GM18519 (cell line): Measurements from ENCODE around the gene TMEM138.
A peak's percentile ranks its signal among the peaks of the same experiment; 100 is the strongest.

Experiments used
- ATAC-seq: cut with Tn5 transposase; IDR thresholded peaks from one replicate; pipeline ENCODE4 v1.9.1; 2021; ENCODE audit warnings: mild to moderate bottlenecking, moderate library complexity; ENCODE audit not compliant: unreplicated experiment, low FRiP score

The TMEM138 gene

DNA sequence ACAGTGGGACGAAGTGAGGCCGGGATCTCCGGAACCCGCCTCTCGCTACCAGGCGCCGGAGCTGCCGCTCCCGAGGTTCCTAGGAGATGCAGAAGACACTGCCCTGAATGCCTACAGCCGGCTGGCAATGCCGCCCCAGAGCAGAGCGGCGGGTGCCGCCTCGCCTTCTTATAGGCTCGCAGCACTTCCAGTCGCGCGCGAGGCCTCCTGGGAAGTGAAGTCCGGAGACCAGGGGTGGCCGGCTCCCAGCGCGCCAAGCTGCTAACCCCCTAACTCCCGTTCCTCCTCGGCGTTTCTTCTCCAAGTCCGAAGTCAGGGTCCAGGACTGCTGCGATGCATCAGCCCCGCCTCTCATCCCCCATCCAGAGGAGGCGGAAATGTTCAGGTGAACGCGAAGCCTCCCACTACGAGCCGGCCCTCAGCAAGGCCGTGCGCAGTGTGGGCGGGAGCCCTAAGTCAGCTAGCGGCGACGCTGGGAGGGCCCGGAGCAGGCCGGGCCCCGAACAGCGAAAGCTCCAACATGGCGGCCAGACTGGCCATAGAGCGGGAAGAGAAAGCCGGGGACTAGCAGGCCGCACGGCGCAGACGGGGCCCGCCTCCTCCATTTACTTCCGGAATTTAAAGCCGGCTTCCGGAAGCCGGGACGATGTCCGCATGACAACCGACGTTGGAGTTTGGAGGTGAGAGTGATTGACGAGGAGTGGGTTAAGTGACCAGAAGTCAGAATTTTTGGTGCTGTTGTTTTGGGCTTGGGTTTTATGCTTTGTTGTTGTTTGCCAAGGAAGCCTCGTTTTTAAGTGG is at the start of gene TMEM138, which contains the start of gene CYB561A3:
Gene TMEM138 (plus strand): TSS at position 634 of the 801 bp plus-strand sequence. CDS start 2,017 bp downstream, outside the sequence.
Gene CYB561A3 (minus strand): TSS at position 142 of the 801 bp plus-strand sequence. CDS start 5,169 bp downstream, outside the sequence.
- ATAC-seq = peak; percentile 76

DNA sequence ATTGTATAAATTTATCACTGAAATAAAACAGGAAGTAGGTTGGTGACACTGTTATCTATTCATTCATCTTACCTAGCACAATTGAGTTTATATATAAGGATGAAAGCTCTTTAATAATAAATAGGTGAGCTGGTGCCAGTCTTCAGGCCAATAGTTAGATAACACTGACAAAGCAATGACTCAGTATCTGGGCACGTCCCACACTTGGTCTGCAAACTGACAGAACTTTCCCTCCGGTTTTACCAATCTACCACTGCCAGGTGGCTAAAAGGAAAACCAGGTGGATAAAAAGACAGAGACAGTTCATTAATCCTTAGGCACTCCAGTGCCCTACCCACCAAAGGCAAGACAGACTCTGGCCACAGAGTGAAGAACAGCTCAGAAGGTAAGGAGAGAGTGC is 46.9 kb upstream of the TMEM138 start:
- ATAC-seq = no peak

DNA sequence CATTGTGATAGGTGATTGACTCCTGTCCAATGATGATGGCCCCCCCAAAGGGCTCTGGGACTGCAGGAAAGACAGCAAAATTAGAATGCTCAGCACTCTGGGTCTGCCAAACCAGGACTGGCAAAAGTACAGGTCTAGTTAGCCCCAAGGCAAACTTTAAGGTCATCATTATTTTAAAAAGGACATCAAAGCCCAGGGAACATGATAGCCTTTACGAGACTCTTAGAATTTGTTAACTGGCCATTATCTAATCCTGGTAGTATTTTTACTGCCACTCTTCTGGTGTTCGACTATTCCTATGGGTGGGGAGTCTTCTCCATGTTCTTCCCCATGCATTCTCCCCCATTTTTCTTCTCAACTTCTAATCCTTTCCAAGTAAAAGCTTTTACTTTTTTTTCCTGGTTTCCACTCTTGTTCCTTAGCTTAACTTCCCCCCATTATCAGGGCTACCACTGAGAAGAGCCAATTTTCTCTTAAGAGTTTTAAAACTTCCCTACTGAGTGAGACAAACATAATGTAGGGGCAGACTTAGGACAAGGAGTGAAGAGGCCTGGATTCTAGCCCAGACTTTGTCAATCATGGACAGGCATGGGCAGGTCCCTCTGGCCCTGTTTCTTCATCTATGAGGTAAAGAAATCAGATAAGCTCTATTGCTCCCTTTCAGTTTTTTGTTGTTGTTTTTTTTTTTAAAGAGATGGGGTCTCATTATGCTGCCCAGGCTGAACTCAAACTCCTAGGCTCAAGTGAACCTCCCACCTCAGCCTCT is 36.3 kb upstream of the TMEM138 start:
- ATAC-seq = no peak

GRCh38 chr11:61327669-61328071 is 34.5 kb upstream of the TMEM138 start:
- ATAC-seq = no peak

DNA sequence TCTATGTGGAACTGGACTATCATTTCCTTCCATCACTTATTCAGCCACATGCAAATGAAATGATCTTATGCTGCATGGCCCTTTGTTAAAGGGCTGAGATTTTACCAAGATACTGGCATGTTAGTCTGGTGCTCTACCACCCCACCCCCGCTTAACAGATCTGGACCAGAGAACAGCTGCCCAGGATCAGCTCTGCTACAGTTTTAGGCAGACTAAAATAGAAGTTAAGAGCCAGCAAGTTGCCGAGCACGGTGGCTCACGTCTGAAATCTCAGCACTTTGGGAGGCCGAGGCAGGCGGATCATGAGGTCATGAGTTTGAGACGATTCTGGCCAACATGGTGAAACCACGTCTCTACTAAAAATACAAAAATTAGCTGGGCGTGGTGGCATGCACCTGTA is 33.8 kb upstream of the TMEM138 start:
- no peak for ATAC-seq

GRCh38 chr11:61329871-61330270 is 32.3 kb upstream of the TMEM138 start:
- ATAC-seq = no peak

DNA sequence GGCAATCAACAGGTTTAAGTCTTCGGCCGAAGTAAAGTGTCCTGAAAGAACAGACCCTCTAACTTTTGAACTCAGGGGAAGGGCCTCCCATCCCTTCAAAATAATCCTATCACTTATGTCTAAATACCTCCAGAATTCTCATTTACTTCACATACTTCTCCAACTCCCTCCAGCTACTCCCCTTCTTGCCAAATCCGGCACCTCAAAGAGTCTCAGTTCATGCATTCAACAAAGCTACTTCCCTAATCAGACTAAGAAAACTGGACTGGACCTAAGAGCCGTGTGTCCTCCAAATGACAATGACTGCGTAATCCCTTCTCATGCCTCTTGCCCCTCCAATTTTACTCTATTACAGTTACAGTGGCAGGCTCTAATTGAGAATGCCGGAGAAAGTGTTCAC is 30.5 kb upstream of the TMEM138 start:
- ATAC-seq = no peak

- no peak for ATAC-seq
These were observed 29.8 kb upstream of the TMEM138 start for GRCh38 chr11:61332281-61332796.

GRCh38 chr11:61332797-61333549 is 29.2 kb upstream of the TMEM138 start, which contains the start of the genes DDB1 and TKFC:
DDB1 (minus strand) TSS chr11:61333105; CDS start chr11:61332968, 137 bp downstream.
TKFC (plus strand) TSS chr11:61333228; CDS start chr11:61334729, 1,501 bp downstream.
- peak; percentile 65 for ATAC-seq

DNA sequence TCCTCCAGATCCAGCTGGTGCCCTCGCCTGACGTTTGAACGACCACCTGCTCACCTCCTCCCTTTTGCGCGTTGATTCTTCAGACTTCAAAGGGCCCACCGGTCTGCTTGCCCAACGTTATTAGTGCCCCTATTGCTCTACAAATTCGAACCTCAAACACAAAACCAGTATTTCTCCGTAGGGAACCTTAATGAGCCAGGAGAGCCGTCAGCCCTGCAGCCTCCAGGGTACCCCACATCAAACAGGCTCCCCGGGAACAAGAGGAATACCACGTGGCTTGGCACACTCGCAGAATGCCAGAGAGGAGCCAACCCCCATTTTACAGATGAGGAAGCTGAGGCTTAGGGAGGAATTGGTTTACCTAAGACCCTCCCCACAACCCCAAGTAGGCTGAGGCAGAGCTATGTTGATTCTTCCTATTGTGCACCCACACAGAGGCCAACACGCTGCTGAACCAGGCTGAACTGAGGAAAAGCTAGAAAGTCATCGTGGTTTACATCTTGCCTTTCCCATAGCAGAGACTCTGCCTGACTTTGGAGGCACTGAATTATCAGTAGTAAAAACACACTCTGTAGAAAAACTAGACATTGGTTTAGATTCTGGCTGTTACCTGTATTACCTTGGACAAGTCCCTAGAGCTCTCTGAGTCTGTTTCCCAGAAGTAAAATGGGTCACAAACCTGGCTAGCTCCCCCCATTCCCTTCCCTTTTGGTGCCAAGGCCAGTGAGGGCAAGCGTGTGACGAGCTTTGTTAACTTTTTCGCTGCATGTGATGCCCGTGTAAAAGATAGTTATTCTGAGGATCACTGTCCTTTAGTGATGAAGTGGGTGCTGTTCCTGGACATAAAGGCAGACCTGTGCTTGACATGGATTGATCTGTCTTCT is 28.4 kb upstream of the TMEM138 start:
- no peak for ATAC-seq

GRCh38 chr11:61334434-61335354 is 27.5 kb upstream of the TMEM138 start:
- no peak for ATAC-seq

DNA sequence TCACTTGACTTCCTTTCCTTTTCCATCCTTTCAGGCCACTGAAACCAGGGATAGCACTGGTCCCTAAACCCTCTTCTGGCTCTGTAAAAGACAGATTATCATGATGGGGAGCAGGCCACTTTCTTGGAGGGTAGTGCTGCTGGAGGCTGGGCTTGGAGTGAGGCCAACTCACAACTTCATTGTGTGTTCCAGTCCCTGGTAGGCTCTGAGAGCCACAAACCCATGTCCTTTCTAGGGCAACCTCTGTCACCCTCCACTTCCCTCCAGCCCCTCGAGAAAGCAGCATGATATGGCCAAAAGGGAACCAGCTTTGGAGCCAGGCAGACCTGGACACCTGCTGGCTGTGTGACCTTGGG is 26.8 kb upstream of the TMEM138 start:
- no peak for ATAC-seq

- ATAC-seq = peak; percentile 52
These were observed 25.8 kb upstream of the TMEM138 start for GRCh38 chr11:61336171-61336935.

DNA sequence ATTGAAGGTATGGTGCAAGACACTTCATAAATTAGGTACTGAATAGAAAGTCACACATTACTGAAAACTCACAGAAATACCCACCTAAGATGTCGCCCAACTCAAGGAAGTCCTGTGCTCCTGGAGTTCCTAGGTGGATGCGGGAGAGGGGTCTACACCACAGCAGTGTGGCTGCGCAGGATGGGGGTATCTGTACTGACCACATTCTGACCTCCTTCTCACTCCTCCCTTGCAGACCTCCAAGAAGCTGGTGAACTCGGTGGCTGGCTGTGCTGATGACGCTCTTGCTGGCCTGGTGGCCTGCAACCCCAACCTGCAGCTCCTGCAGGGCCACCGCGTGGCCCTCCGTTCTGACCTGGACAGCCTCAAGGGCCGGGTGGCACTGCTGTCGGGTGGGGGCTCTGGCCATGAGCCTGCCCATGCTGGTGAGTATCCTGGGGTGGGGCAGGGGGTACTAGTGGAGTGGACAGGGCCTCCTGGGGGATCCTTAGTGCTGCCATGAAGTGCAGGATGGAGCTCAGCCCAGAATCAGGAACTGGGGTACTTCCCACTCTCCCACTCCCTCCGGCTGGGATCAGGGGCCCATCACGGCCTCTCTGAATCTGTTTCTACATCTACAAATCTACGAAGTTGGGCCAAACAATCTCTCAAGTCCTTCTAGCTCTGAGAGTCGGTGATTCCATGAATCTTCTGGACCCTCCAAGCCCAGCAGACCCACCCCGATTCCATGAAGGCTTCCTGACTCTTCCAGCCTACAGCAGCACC is 24.3 kb upstream of the TMEM138 start:
- ATAC-seq = no peak

GRCh38 chr11:61338783-61339489 is 23.2 kb upstream of the TMEM138 start:
- ATAC-seq = no peak

DNA sequence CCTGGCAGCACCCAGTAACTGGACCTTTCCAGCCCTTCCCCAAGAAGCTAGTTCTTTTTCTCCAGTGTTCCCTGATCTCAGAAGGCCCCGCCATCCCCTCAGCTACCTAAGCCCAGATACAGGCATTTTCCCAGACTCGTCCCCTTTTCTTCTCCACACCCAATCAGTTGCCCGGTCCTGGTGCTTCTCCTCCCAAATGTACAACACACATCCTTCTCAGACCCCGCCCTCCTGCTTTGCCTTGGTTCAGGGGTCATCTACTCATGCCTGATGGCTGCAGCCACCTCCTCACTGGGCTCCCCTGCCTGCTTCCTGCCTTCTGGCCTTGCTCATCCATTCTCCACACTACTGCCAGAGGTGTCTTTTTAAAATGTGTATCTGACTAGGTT is 22.7 kb upstream of the TMEM138 start:
- ATAC-seq = no peak
